Coronary artery (tissue), 2 donors: Measurements from ENCODE around the gene RAB44.
A peak's percentile ranks its signal among the peaks of the same experiment; 100 is the strongest.

Experiments used
- DNase-seq: peaks from one replicate; pipeline ENCODE4 v3.0.0-alpha.2; 2017; ENCODE audit warnings: low spot score
- H3K27ac ChIP-seq, 2 donors: fragments of 200-600 bp; sonication (generic); one replicate each; pipeline ENCODE4 v1.5.1; 2016 to 2019
- H3K4me3 ChIP-seq: fragments of 200-600 bp; sonication (generic); 2 replicates; pipeline ENCODE4 v1.5.1; 2016; ENCODE audit warnings: mild to moderate bottlenecking, moderate library complexity
- TF ChIP-seq, protein P1 (sequence below): fragments of 200-600 bp; sonication (generic); IDR thresholded peaks from one replicate; pipeline ENCODE4 v1.5.1; 2019; ENCODE audit warnings: antibody characterized with exemption

Gene RAB44

DNA sequence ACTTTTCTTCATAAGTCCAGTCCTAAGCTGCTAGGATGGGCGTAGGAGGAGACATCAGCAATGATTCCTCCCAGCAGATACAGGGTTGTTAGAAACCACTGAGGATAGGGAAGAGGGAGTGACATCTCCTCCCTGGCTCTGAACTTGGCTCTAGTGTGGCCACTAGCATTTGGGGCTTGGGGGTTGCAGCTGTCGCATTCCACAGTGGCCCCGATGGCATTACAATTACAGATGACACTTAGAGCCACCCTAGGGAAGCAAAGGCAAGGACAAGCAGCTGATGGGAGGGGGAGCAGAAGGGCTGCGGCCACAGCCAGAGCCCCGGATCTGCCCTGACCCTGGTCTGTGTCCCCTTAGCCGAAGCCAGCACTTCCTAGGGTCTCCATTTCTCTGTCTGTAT, 28.6 kb upstream of the RAB44 start:
- H3K27ac ChIP-seq = no peak overlapping the region
- TF ChIP-seq, protein P1, sequence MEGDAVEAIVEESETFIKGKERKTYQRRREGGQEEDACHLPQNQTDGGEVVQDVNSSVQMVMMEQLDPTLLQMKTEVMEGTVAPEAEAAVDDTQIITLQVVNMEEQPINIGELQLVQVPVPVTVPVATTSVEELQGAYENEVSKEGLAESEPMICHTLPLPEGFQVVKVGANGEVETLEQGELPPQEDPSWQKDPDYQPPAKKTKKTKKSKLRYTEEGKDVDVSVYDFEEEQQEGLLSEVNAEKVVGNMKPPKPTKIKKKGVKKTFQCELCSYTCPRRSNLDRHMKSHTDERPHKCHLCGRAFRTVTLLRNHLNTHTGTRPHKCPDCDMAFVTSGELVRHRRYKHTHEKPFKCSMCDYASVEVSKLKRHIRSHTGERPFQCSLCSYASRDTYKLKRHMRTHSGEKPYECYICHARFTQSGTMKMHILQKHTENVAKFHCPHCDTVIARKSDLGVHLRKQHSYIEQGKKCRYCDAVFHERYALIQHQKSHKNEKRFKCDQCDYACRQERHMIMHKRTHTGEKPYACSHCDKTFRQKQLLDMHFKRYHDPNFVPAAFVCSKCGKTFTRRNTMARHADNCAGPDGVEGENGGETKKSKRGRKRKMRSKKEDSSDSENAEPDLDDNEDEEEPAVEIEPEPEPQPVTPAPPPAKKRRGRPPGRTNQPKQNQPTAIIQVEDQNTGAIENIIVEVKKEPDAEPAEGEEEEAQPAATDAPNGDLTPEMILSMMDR = no peak
- H3K4me3 ChIP-seq = no peak overlapping the region
- no peak for DNase-seq

DNA sequence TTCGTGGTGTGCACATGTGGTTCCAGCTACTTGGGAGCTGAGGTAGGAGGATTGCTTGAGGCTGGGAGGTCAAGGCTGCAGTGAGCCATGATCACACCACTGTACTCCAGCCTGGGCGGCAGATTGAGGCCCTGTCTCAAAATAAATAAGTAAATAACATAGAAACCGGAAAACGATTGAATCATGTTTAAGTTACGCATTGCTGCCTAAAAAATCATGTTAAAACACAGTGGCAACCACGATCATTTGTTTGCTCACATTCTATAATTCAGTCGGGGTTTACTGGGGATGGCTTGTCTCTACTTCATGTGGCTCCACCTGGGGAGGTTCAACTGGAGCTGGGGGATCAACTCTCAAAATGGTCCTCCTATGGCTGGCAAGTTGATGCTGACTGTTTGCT, 27.4 kb upstream of the RAB44 start:
- TF ChIP-seq, protein P1 = no peak
- H3K27ac ChIP-seq = no peak overlapping the region
- no peak overlapping the region for H3K4me3 ChIP-seq
- DNase-seq = no peak

DNA sequence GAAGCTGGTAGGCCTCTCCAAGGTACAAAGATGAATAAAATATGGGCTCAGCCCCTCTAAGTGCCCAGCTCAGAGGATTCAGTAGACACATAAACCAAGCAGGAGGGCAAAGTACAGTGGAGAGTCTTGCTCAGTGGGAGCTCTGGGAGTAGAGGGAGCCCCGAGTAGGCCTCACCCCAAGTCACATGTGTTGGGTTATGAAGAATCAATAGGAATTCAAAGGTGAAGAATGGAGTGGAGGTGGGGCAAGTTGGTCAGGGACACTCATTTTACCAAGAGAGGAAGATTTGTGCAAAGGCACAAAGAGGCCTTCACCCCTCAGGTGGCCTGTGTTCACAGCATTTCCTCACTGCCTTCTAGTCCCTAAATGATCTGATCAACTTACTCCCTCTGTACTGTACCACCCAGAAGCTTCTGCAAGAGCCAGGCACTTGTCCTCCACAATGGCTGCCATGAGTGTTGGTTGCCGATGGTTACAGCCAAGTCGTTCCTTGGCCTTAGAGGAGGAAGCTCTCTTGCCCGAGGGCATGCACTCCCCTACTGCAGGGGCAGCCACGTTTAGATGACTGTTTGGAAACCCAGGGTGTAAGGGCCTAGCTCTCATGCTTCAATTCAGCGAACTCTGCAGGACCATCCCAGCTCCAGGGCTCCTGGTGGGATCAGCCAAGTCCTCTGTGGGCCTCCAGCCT, 25.8 kb upstream of the RAB44 start:
- Histone ChIP-seq H3K27ac (no peak overlapping the region), H3K4me3 (no peak overlapping the region)
- TF ChIP-seq, protein P1 = no peak
- DNase-seq = no peak

DNA sequence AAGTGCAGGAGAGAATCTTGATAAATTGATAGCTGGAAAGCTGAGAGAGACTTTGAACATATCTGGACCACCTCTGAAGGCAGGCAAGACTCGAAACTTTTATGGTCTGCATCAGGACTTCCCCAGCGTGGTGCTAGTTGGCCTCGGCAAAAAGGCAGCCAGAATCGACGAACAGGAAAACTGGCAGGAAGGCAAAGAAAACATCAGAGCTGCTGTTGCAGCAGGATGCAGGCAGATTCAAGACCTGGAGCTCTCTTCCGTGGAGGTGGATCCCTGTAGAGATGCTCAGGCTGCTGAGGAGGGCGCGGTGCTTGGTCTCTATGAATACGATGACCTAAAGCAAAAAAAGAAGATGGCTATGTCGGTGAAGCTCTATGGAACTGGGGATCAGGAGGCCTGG, 23.7 kb upstream of the RAB44 start:
- no peak for DNase-seq
- Histone ChIP-seq H3K4me3 (no peak overlapping the region), H3K27ac (no peak overlapping the region)
- TF ChIP-seq, protein P1 = no peak

DNA sequence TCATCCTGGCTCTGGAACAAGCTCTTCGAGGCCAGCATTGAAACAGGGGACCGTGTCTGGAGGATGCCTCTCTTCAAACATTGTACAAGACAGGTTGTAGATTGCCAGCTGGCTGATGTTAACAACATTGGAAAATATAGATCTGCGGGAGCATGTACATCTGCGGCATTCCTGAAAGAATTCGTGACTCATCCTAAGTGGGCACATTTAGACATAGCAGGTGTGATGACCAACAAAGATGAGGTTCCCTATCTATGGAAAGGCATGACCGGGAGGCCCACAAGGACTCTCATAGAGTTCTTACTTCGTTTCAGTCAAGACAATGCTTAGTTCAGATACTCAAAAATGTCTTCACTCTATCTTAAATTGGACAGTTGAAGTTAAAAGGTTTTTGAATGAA, 22.7 kb upstream of the RAB44 start:
- H3K27ac ChIP-seq = no peak overlapping the region
- TF ChIP-seq, protein P1 = no peak
- DNase-seq = no peak
- H3K4me3 ChIP-seq = no peak overlapping the region

DNA sequence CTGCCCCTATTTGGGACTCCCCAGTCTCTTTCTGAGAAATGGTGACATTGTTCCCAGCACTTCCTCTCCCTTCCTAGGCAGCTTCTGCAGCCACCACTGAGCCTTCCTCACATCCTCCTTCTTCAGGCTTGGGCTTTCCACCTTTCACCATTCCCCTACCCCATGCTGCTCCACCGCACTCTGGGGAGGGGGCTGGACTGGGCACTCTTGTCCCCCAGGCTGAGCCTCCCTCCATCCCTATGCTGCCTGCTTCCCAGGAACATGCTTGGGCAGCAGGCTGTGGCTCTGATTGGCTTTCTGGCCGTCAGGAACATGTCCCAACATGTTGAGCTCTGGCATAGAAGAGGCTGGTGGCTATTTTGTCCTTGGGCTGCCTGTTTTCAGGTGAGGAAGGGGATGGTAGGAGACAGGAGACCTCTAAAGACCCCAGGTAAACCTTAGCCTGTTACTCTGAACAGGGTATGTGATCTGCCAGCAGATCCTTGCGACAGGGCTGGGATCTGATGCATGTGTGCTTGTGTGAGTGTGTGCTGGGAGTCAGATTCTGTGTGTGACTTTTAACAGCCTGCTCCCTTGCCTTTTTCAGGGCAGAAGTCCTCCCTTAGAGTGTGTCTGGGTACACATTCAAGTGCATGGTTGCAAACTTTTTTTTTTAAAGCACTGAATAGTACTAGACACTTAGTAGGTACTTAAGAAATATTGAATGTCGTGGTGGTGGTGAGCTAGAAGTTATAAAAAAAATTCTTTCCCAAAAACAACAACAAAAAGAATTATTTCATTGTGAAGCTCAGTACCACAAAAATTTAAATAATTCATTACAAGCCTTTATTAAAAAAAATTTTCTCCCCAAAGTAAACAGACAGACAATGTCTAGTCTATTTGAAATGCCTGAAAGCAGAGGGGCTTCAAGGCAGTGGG, 21.2 kb upstream of the RAB44 start:
- TF ChIP-seq, protein P1 = no peak
- no peak for DNase-seq
- Histone ChIP-seq H3K27ac (peak overlapping the region; percentile 100), H3K4me3 (peak overlapping the region; percentile 38)
